ENCODE data around the gene COL27A1.

DNA sequence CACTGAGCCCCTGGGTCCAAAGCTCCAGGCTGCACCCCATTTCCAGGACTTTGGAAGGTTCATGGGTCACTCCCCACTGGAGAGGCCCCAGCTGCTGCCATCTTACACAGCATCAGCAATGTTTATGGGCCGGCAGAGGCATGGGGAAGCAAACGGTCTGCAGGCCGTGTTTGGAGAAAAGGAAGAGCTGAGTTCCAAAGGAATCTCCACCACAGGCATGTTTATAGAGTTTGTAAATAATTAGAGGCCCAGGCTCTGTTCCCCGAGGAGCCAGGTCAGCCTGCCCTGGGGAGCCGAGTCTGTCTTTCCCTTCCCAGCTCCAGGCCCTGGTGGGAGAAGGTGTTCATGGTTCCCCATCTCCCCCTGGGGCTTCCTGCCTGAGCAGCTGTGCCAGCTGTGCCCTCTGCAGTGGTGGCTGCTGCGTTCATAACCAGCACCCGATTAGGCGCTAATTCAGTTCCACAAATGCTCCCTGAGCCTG, 64.8 kb downstream of the COL27A1 start:
- TF ChIP-seq, protein P1, sequence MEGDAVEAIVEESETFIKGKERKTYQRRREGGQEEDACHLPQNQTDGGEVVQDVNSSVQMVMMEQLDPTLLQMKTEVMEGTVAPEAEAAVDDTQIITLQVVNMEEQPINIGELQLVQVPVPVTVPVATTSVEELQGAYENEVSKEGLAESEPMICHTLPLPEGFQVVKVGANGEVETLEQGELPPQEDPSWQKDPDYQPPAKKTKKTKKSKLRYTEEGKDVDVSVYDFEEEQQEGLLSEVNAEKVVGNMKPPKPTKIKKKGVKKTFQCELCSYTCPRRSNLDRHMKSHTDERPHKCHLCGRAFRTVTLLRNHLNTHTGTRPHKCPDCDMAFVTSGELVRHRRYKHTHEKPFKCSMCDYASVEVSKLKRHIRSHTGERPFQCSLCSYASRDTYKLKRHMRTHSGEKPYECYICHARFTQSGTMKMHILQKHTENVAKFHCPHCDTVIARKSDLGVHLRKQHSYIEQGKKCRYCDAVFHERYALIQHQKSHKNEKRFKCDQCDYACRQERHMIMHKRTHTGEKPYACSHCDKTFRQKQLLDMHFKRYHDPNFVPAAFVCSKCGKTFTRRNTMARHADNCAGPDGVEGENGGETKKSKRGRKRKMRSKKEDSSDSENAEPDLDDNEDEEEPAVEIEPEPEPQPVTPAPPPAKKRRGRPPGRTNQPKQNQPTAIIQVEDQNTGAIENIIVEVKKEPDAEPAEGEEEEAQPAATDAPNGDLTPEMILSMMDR (IDR thresholded peaks at IDR 0.05): no peak
- no peak for TF ChIP-seq EZH2 (IDR thresholded peaks at IDR 0.05; ENCODE audit: borderline replicate concordance, insufficient read depth, low read depth, low read length, poor library complexity, severe bottlenecking)
